Naive thymus-derived CD4-positive, alpha-beta T cell (primary cell): ENCODE results near the gene SLC17A5. TPM values are rescaled to one million over a fixed set of nuclear protein-coding genes. Genes with fewer than 3 reads are reported as not detected.
"Not testable (repeated sequence)": the region's sequence is repeated elsewhere in the genome, so short reads cannot be mapped to it uniquely, and the experiment has no call there.

Experiments
- ATAC-seq: fragments of 150-1000 bp; cut with Tn5 transposase; 2 replicates; pipeline ENCODE4 v1.10.0; 2021; ENCODE audit warnings: mild to moderate bottlenecking, moderate library complexity
- CTCF ChIA-PET: fragments of 350-600 bp; sonication (Branson Sonifier 250); formaldehyde crosslinking; loops from one replicate; lab custom pipeline; 2021; ENCODE audit warnings: antibody characterized with exemption; lab: Charles Lee
- POLR2A ChIA-PET: fragments of 350-600 bp; sonication (Branson Sonifier 250); formaldehyde crosslinking; loops from one replicate; lab custom pipeline; 2021; ENCODE audit warnings: antibody characterized with exemption, inconsistent platforms; lab: Charles Lee
- DNase-seq, 9 donors: peaks; one replicate each; pipeline versions ENCODE4 v3.0.0 to v3.0.0-alpha.2; 2020 to 2022; ENCODE audit warnings: mixed read lengths in 1 of 9
- H3K27ac ChIP-seq: one replicate; pipeline ENCODE4 v1.7.0; 2013; ENCODE audit warnings: mild to moderate bottlenecking, low read depth, low read length, moderate library complexity
- H3K27me3 ChIP-seq, 2 donors: one replicate each; pipeline ENCODE4 v1.7.0; 2013; ENCODE audit warnings: low read length in 2 of 2, mild to moderate bottlenecking in 2 of 2, moderate library complexity in 2 of 2; ENCODE audit not compliant: control insufficient read depth in 2 of 2, insufficient read depth in 2 of 2
- H3K36me3 ChIP-seq, 3 experiments: 1 replicate in 2 of 3; 2 replicates in 1 of 3; pipeline ENCODE4 v1.7.0; 2013; ENCODE audit warnings: low read length in 3 of 3, mild to moderate bottlenecking in 3 of 3, moderate library complexity in 1 of 3; ENCODE audit not compliant: insufficient read depth in 3 of 3, control insufficient read depth in 2 of 3
- H3K4me1 ChIP-seq, 2 donors: one replicate each; pipeline ENCODE4 v1.7.0; 2013; ENCODE audit warnings: low read length in 2 of 2, mild to moderate bottlenecking in 2 of 2, moderate library complexity in 1 of 2; ENCODE audit not compliant: control insufficient read depth in 2 of 2, insufficient read depth in 2 of 2
- H3K4me3 ChIP-seq: 2 replicates; pipeline ENCODE4 v1.7.0; 2013; ENCODE audit warnings: mild to moderate bottlenecking, low read length
- H3K9me3 ChIP-seq, 3 experiments: 1 replicate in 2 of 3; 2 replicates in 1 of 3; pipeline ENCODE4 v1.7.0; 2013; ENCODE audit warnings: low read length in 3 of 3; ENCODE audit not compliant: control insufficient read depth in 2 of 3
- H3K27ac Mint-ChIP-seq, 9 donors: one replicate each; pipeline ENCODE4 v1.8.0; 2020 to 2022; ENCODE audit warnings: mixed read lengths in 9 of 9, mild to moderate bottlenecking in 8 of 9, moderate library complexity in 5 of 9, inconsistent platforms in 2 of 9
- H3K27me3 Mint-ChIP-seq, 5 donors: one replicate each; pipeline ENCODE4 v1.8.0; 2021 to 2022; ENCODE audit warnings: mixed read lengths in 5 of 5, mild to moderate bottlenecking in 1 of 5
- H3K36me3 Mint-ChIP-seq, 5 donors: one replicate each; pipeline ENCODE4 v1.8.0; 2020 to 2022; ENCODE audit warnings: mixed read lengths in 5 of 5, mild to moderate bottlenecking in 3 of 5, inconsistent platforms in 1 of 5
- H3K4me1 Mint-ChIP-seq, 7 donors: one replicate each; pipeline ENCODE4 v1.8.0; 2020 to 2022; ENCODE audit warnings: mixed read lengths in 7 of 7, mild to moderate bottlenecking in 3 of 7, inconsistent platforms in 1 of 7
- H3K4me3 Mint-ChIP-seq, 10 donors: one replicate each; pipeline ENCODE4 v1.8.0; 2020 to 2022; ENCODE audit warnings: mild to moderate bottlenecking in 10 of 10, mixed read lengths in 10 of 10, moderate library complexity in 6 of 10, inconsistent platforms in 2 of 10
- H3K9me3 Mint-ChIP-seq, 11 donors: one replicate each; pipeline ENCODE4 v1.8.0; 2020 to 2022; ENCODE audit warnings: mixed read lengths in 11 of 11, mild to moderate bottlenecking in 4 of 11, inconsistent platforms in 1 of 11, moderate library complexity in 1 of 11
- intact Hi-C, 2 donors: fragments of 100-400 bp; cut with micrococcal nuclease; formaldehyde crosslinking; loops; one replicate each; pipeline ENCODE4 v1.15.1; 2023
- polyA plus RNA-seq, 2 donors: library from polyadenylated mRNA; unstranded; fragments of 300-500 nt; fragmentation: Illumina TruSeq; gene quantifications; one replicate each; pipeline ENCODE4 v1.2.3, GENCODE V29; 2021
- total RNA-seq, 6 experiments: library from RNA in 5 of 6; stranded (reverse) in 5 of 6; gene quantifications; 1 replicate in 5 of 6; 2 replicates in 1 of 6; pipeline ENCODE4 v1.2.3 and lab custom pipeline; 2021 to 2026

SLC17A5 gene
- total and polyA plus RNA-seq, 7 experiments from 2014 or later, result 6.0 to 13.8 (median 8.6) TPM

DNA sequence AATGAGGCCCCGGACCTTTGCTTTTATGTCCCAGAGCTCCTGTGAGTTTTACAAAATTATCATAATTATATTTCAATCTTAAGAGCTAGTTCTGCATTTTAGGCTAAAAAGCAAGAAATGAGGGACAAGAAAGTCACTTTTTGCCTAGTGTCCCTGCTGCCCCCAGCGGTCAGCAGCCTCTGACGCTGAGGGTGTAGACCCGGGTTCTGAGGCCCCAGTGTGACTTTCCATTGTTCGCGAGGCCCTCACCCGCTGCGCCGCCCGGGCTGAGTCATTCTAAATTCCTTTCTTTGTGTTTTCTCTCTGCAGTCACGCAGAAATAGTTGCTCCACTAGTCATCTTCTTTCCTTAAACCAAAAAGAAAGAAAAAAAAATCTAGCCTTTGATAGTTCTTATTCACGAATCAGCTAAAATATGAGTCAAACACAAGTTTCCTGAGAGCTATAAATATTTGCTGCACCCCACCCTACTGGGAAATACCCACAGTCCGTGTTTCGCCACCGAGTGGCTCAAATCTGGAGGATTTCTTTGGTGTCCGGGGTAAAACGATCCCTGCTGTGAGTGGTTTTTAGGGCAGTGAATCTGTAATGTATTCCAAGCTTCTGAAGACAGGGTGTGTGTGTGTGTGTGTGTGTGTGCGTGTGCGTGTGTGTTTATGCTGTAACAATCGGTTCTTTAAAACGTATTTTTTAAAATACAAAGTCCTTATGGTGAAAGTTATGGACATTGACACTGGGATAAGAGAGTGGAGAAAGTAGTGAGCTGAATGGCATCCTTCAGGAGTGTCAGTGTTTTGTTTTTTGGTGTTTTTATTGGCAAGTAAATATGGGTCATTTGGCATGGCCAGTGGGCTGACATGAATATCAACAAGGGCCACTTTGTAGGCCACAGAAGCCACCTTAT is 73.3 kb downstream of the SLC17A5 start:
- peak overlapping the region; percentile 20 for H3K4me3 ChIP-seq
- Mint-ChIP-seq H3K4me1 (peaks cover 8 to 26% (median 17%) of the 10 kb centered on the region in 7 donors), H3K4me3 (peak overlapping the region; percentile 33 to 77 (median 73))

DNA sequence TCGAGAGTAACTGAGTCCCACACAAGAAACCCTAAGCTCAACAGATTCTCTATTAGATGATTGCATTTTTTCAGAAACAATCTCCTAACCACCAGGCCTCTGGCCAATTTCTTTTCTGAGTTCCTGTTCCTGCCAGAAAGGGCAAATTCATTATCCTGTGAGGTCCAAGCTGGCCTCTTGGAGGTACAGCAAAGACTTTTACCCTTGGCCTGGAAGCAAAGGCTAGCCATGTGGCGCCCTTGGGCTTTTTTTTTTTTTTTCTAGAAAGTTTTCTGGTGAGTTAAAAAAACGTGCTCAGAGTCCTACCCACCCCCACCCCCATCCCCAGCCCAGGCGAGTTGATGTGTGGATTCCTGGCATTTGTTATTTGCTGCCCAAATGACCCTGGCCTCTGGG is 73.9 kb downstream of the SLC17A5 start:
- no peaks in the 10 kb centered on the region for H3K9me3 ChIP-seq
- intact Hi-C loops, result loop anchor here (1.0 to 10.0 kb wide), 3 partner anchors 15 to 955 kb away; partner anchors contain the start of genes EEF1A1 (in 2 of the 2) and KCNQ5 (in 1 of the 2)
- Mint-ChIP-seq H3K4me1 (peaks cover 8 to 20% (median 11%) of the 10 kb centered on the region in 7 donors), H3K4me3 (peak overlapping the region in 2 of 10 donors; percentile 75), H3K36me3 (peaks cover 0 to 8% (median 0%) of the 10 kb centered on the region in 5 donors), H3K27me3 (no peaks in the 10 kb centered on the region), H3K9me3 (peaks cover 0 to 13% (median 6%) of the 10 kb centered on the region in 11 donors), H3K27ac (peak overlapping the region in 6 of 9 donors; percentile 85 to 95 (median 89))
- H3K27ac ChIP-seq, result peak overlapping the region; percentile 48
- ChIA-PET POLR2A (interaction anchor here (0.7 to 4.4 kb wide), 6 partner anchors 18 to 60 kb away, joined by 3 to 39 read pairs (median 5); partner anchors contain the start of gene EEF1A1), CTCF (no interaction called here)
- no peaks in the 10 kb centered on the region for H3K36me3 ChIP-seq
- no peak overlapping the region for H3K4me3 ChIP-seq
- DNase-seq, result no peak
- ATAC-seq, result peak; percentile 6
- peaks cover 7 to 18% of the 10 kb centered on the region in 2 donors for H3K4me1 ChIP-seq
- H3K27me3 ChIP-seq, result no peaks in the 10 kb centered on the region

More for the DNA sequence above, 73.3 kb downstream of the SLC17A5 start:
- Mint-ChIP-seq H3K27ac (peak overlapping the region; percentile 70 to 95 (median 89)), H3K36me3 (peaks cover 0 to 8% (median 0%) of the 10 kb centered on the region in 5 donors), H3K9me3 (peaks cover 0 to 12% (median 6%) of the 10 kb centered on the region in 11 donors), H3K27me3 (no peaks in the 10 kb centered on the region)
- Histone ChIP-seq H3K27me3 (no peaks in the 10 kb centered on the region), H3K9me3 (no peaks in the 10 kb centered on the region), H3K4me1 (peaks cover 12 to 24% of the 10 kb centered on the region in 2 donors), H3K36me3 (no peaks in the 10 kb centered on the region), H3K27ac (peak overlapping the region; percentile 48)
- CTCF ChIA-PET, result no interaction called here
- intact Hi-C loops, result loop anchor here (1.0 to 10.0 kb wide), 3 partner anchors 16 to 956 kb away; partner anchors contain the start of genes EEF1A1 (in 2 of the 2) and KCNQ5 (in 1 of the 2)
- peak in 8 of 9 donors; percentile 9 to 69 (median 22) for DNase-seq
- POLR2A ChIA-PET, result interaction anchor here (0.6 to 4.4 kb wide), 9 partner anchors 12 to 130 kb away, joined by 3 to 39 read pairs (median 4); partner anchors contain the start of gene EEF1A1
- ATAC-seq, result peak; percentile 90

DNA sequence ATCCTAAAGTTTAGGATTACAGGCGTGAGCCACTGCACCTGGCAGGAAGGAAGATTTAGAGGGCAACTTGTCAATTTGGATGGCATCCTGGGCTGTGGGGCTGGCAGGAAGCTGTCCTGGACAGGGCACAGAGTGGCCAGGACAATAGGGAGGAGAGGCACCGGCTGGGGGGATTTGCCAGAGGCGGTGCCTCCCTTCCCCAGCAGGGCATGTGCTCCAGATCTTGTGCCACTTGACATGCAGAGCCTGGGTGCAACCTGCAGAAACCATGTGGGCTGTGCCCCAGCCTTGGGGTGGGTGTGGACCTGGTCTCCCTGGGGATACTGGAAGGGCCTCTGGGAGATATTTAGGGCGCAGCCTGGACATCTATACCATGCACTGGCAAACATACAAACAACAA is 74.4 kb downstream of the SLC17A5 start:
- peaks cover 0 to 13% (median 6%) of the 10 kb centered on the region in 11 donors for H3K9me3 Mint-ChIP-seq
- peaks cover 0 to 8% (median 0%) of the 10 kb centered on the region in 5 donors for H3K36me3 Mint-ChIP-seq
- no peaks in the 10 kb centered on the region for H3K27me3 Mint-ChIP-seq
- DNase-seq (no peak), ATAC-seq (no peak)
- H3K27ac Mint-ChIP-seq, result peak overlapping the region in 3 of 9 donors; percentile 62 to 74 (median 66)
- Histone ChIP-seq H3K27me3 (no peaks in the 10 kb centered on the region), H3K4me3 (no peak overlapping the region), H3K36me3 (no peaks in the 10 kb centered on the region), H3K27ac (no peak overlapping the region), H3K4me1 (peaks cover 7 to 18% of the 10 kb centered on the region in 2 donors), H3K9me3 (no peaks in the 10 kb centered on the region)
- peaks cover 8 to 20% (median 11%) of the 10 kb centered on the region in 7 donors for H3K4me1 Mint-ChIP-seq
- POLR2A ChIA-PET, result interaction anchor here (1.4 to 4.4 kb wide), 4 partner anchors 31 to 59 kb away, joined by 4 to 39 read pairs (median 8); partner anchors contain the start of gene EEF1A1
- intact Hi-C loops, result no loop called here
- CTCF ChIA-PET, result no interaction called here
- no peak overlapping the region for H3K4me3 Mint-ChIP-seq

- H3K9me3 ChIP-seq, result no peaks in the 10 kb centered on the region
- H3K9me3 Mint-ChIP-seq, result peaks cover 0 to 13% (median 6%) of the 10 kb centered on the region in 11 donors
- no peak overlapping the region for H3K4me3 ChIP-seq
- H3K36me3 Mint-ChIP-seq, result peaks cover 0 to 9% (median 0%) of the 10 kb centered on the region in 5 donors
- no peak overlapping the region for H3K4me3 Mint-ChIP-seq
- DNase-seq, result no peak
- H3K27ac Mint-ChIP-seq, result peak overlapping the region in 2 of 9 donors; percentile 25 to 83
- ChIA-PET CTCF (no interaction called here), POLR2A (interaction anchor here (4.4 kb wide), 1 partner anchor 57 kb away, joined by 39 read pairs; the partner anchor contains the start of gene EEF1A1)
- H3K27ac ChIP-seq, result no peak overlapping the region
- intact Hi-C loops, result no loop called here
- no peaks in the 10 kb centered on the region for H3K27me3 Mint-ChIP-seq
- H3K4me1 ChIP-seq, result peaks cover 7 to 18% of the 10 kb centered on the region in 2 donors
- ATAC-seq, result no peak
- H3K36me3 ChIP-seq, result no peaks in the 10 kb centered on the region
- H3K4me1 Mint-ChIP-seq, result peaks cover 7 to 20% (median 11%) of the 10 kb centered on the region in 7 donors
- no peaks in the 10 kb centered on the region for H3K27me3 ChIP-seq
These were observed 76.1 kb downstream of the SLC17A5 start for GRCh38 chr6:73577676-73578075.

DNA sequence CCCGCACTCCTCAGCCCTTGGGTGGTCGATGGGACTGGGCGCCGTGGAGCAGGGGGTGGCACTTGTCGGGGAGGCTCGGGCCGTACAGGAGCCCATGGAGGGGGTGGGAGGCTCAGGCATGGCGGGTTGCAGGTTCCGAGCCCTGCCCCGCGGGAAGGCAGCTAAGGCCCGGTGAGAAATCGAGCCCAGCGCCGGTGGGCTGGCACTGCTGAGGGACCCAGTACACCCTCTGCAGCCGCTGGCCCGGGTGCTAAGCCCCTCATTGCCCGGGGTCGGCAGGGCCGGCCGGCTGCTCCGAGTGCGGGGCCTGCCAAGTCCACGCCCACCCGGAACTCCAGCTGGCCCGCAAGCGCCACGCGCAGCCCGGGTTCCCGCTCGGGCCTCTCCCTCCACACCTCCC is 81.3 kb downstream of the SLC17A5 start:
- CTCF ChIA-PET, H3K36me3 Mint-ChIP-seq, ATAC-seq, DNase-seq, H3K27ac ChIP-seq, H3K27me3 Mint-ChIP-seq, H3K9me3 ChIP-seq, H3K36me3 ChIP-seq, H3K4me3 ChIP-seq, H3K27me3 ChIP-seq, H3K4me1 Mint-ChIP-seq, H3K27ac Mint-ChIP-seq, H3K4me3 Mint-ChIP-seq, intact Hi-C loops, H3K4me1 ChIP-seq: not testable (repeated sequence)
- POLR2A ChIA-PET, result interaction anchor here (1.6 kb wide), 1 partner anchor 50 kb away, joined by 6 read pairs; no protein-coding TSS in a partner anchor
- peaks cover 0 to 15% (median 6%) of the 10 kb centered on the region in 11 donors for H3K9me3 Mint-ChIP-seq
